Esophagus muscularis mucosa (tissue), 3 donors: Measurements from ENCODE around the gene PHACTR3.

Source experiments
- CTCF ChIP-seq, 3 experiments: fragments of 200-600 bp in 2 of 3; fragments of 450-650 bp in 1 of 3; sonication (generic) in 2 of 3; IDR thresholded peaks; one replicate each; pipeline ENCODE4 v1.5.1; 2017 to 2019; ENCODE audit warnings: antibody characterized with exemption in 3 of 3, mild to moderate bottlenecking in 2 of 3, moderate library complexity in 1 of 3
- POLR2A ChIP-seq: fragments of 450-650 bp; IDR thresholded peaks from one replicate; pipeline ENCODE4 v1.6.1; 2017; ENCODE audit warnings: antibody characterized with exemption, moderate library complexity, mild to moderate bottlenecking, low read depth

- no peak for TF ChIP-seq POLR2A
- no peak for TF ChIP-seq CTCF (IDR thresholded peaks at IDR 0.05)
These were observed 26.2 kb downstream of the PHACTR3 start for GRCh38 chr20:59630526-59630925.
